Muscle of leg (tissue), 11 donors: ENCODE results near the gene ELAVL3. TPM values are rescaled to one million over a fixed set of nuclear protein-coding genes. Genes with fewer than 3 reads are reported as not detected.
A peak's percentile ranks its signal among the peaks of the same experiment; 100 is the strongest.
"Not testable (repeated sequence)": the region's sequence is repeated elsewhere in the genome, so short reads cannot be mapped to it uniquely, and the experiment has no call there.

Experiments used
- DNase-seq: peaks from one replicate; pipeline ENCODE4 v3.0.0; 2013
- H3K27ac ChIP-seq: one replicate; pipeline ENCODE4 v1.5.1; 2013; ENCODE audit warnings: mild to moderate bottlenecking, low read length, control low read depth
- H3K27me3 ChIP-seq: one replicate; pipeline ENCODE4 v1.6.1; 2013; ENCODE audit warnings: low read length; ENCODE audit not compliant: control insufficient read depth, insufficient read depth
- H3K36me3 ChIP-seq: one replicate; pipeline ENCODE4 v1.6.1; 2013; ENCODE audit warnings: low read length; ENCODE audit not compliant: control insufficient read depth, insufficient read depth
- H3K4me1 ChIP-seq: one replicate; pipeline ENCODE4 v1.6.1; 2013; ENCODE audit warnings: low read length; ENCODE audit not compliant: control insufficient read depth, insufficient read depth
- H3K4me3 ChIP-seq: one replicate; pipeline ENCODE4 v1.5.1; 2013; ENCODE audit warnings: low read length, control low read depth
- H3K9me3 ChIP-seq: replicated peaks from 2 replicates; pipeline ENCODE4 v1.6.1; 2013; ENCODE audit warnings: low read depth, low read length; ENCODE audit not compliant: control insufficient read depth
- WGBS: methylation state at CpG from one replicate; pipeline ENCODE4 v1.1.5; 2013; ENCODE audit warnings: missing lambda C conversion rate; ENCODE audit not compliant: insufficient coverage; 5-methylcytosine and 5-hydroxymethylcytosine counted together
- polyA plus RNA-seq, 8 donors: library from polyadenylated mRNA; unstranded; fragments of 120-200 nt; gene quantifications; one replicate each; pipeline versions ENCODE4 v1.2.1 to v1.2.3, GENCODE V29; 2013; ENCODE audit warnings: inconsistent platforms in 1 of 8, low replicate concordance in 1 of 8; ENCODE audit not compliant: insufficient read length in 8 of 8, insufficient read depth in 1 of 8
- total RNA-seq: library from RNA; stranded (reverse); fragments of 120-200 nt; gene quantifications from one replicate; pipeline ENCODE4 v1.2.4, GENCODE V29; 2013

The ELAVL3 gene
- total and polyA plus RNA-seq, 9 donors = 0.05 to 0.16 (median 0.09) TPM; not detected in 2

- H3K4me1 ChIP-seq = peaks cover 14% of the 10 kb centered on the region
- WGBS = 93% methylated on average over 5 of the region's 9 CpGs
- DNase-seq = no peak
- no peak overlapping the region for H3K27ac ChIP-seq
- H3K9me3 ChIP-seq = no peaks in the 10 kb centered on the region
- H3K4me3 ChIP-seq = no peak overlapping the region
- H3K36me3 ChIP-seq = peaks cover 52% of the 10 kb centered on the region
- no peaks in the 10 kb centered on the region for H3K27me3 ChIP-seq
Measured at GRCh38 chr19:11437955-11438354, 42.9 kb downstream of the ELAVL3 start.

- WGBS = 0% methylated on average over 14 of the region's 21 CpGs
- H3K9me3 ChIP-seq = no peaks in the 10 kb centered on the region
- H3K4me3 ChIP-seq = peak overlapping the region; percentile 85
- no peaks in the 10 kb centered on the region for H3K27me3 ChIP-seq
- peaks cover 14% of the 10 kb centered on the region for H3K4me1 ChIP-seq
- DNase-seq = peak; percentile 38
- H3K27ac ChIP-seq = peak overlapping the region; percentile 84
- H3K36me3 ChIP-seq = peaks cover 31% of the 10 kb centered on the region
Measured at GRCh38 chr19:11435833-11436313, 45.0 kb downstream of the ELAVL3 start.

- Histone ChIP-seq H3K27ac (peak within 1 kb of the TSS; percentile 84), H3K4me3 (peak within 1 kb of the TSS; percentile 85), H3K27me3 (no peaks in the 10 kb centered on the region), H3K36me3 (peaks cover 29% of the 10 kb centered on the region), H3K4me1 (peaks cover 14% of the 10 kb centered on the region), H3K9me3 (no peaks in the 10 kb centered on the region)
- peak; percentile 100 for DNase-seq
- 0% methylated on average over 33 of the region's 53 CpGs for WGBS
Measured at GRCh38 chr19:11435057-11435832, 45.6 kb downstream of the ELAVL3 start, which contains the start of the genes ODAD3 and PRKCSH. Gene ODAD3, minus strand, starts transcription at chr19:11435121. Its CDS starts 105 bp downstream, at chr19:11435016. Gene PRKCSH, plus strand, starts transcription at chr19:11435635. Its CDS starts 483 bp downstream, at chr19:11436118.

- Histone ChIP-seq H3K4me1 (peaks cover 14% of the 10 kb centered on the region), H3K9me3 (no peaks in the 10 kb centered on the region), H3K27me3 (no peaks in the 10 kb centered on the region), H3K36me3 (peaks cover 25% of the 10 kb centered on the region), H3K27ac (peak overlapping the region; percentile 84), H3K4me3 (peak overlapping the region; percentile 85)
- DNase-seq = no peak
- whole genome bisulfite sequencing = 2% methylated on average over 7 of the region's 9 CpGs
Measured at GRCh38 chr19:11434703-11435056, 46.2 kb downstream of the ELAVL3 start.

GRCh38 chr19:11433526-11433925, 47.3 kb downstream of the ELAVL3 start:
- H3K27me3 ChIP-seq, H3K4me3 ChIP-seq, H3K27ac ChIP-seq, H3K9me3 ChIP-seq, DNase-seq: not testable (repeated sequence)
- Histone ChIP-seq H3K4me1 (peaks cover 14% of the 10 kb centered on the region), H3K36me3 (peaks cover 18% of the 10 kb centered on the region)
- 100% methylated on average over 1 of the region's 3 CpGs for WGBS

- 89% methylated on average over 18 of the region's 19 CpGs for WGBS
- Histone ChIP-seq H3K27me3 (peaks cover 27% of the 10 kb centered on the region), H3K9me3 (peaks cover under 1% of the 10 kb centered on the region), H3K4me1 (peaks cover 14% of the 10 kb centered on the region), H3K36me3 (no peaks in the 10 kb centered on the region), H3K27ac (no peak overlapping the region), H3K4me3 (no peak overlapping the region)
- no peak for DNase-seq
Measured at GRCh38 chr19:11426656-11427055, 54.2 kb downstream of the ELAVL3 start.

GRCh38 chr19:11425719-11426457, 55.0 kb downstream of the ELAVL3 start:
- Histone ChIP-seq H3K27ac (no peak overlapping the region), H3K4me1 (peaks cover 20% of the 10 kb centered on the region), H3K36me3 (no peaks in the 10 kb centered on the region), H3K9me3 (peaks cover 2% of the 10 kb centered on the region), H3K27me3 (peaks cover 34% of the 10 kb centered on the region), H3K4me3 (no peak overlapping the region)
- DNase-seq = no peak
- WGBS = 84% methylated on average over 19 of the region's 28 CpGs

- Histone ChIP-seq H3K27me3 (peaks cover 55% of the 10 kb centered on the region), H3K27ac (no peak overlapping the region), H3K4me3 (no peak overlapping the region), H3K36me3 (no peaks in the 10 kb centered on the region), H3K9me3 (peaks cover 2% of the 10 kb centered on the region), H3K4me1 (peaks cover 30% of the 10 kb centered on the region)
- DNase-seq = no peak
- 18% methylated on average over 18 of the region's 22 CpGs for WGBS
Measured at GRCh38 chr19:11423791-11424181, 57.1 kb downstream of the ELAVL3 start.

- Histone ChIP-seq H3K4me1 (peaks cover 35% of the 10 kb centered on the region), H3K27me3 (peaks cover 60% of the 10 kb centered on the region)
- WGBS = 29% methylated on average over 24 of the region's 27 CpGs
Measured at GRCh38 chr19:11423164-11423790, 57.6 kb downstream of the ELAVL3 start.

More at GRCh38 chr19:11423164-11423790, 57.6 kb downstream of the ELAVL3 start:
- no peaks in the 10 kb centered on the region for H3K36me3 ChIP-seq
- peaks cover 2% of the 10 kb centered on the region for H3K9me3 ChIP-seq
- H3K27ac ChIP-seq = no peak overlapping the region
- no peak overlapping the region for H3K4me3 ChIP-seq
- DNase-seq = no peak
